Left ventricle myocardium superior (tissue), 1 donor: Measurements from ENCODE around the gene TPCN1. TPM values are rescaled to one million over a fixed set of nuclear protein-coding genes. Genes with fewer than 3 reads are reported as not detected.

Experiments used
- ATAC-seq: fragments of 200-7000 bp; cut with Tn5 transposase; one replicate; pipeline ENCODE4 v1.9.1; 2020; ENCODE audit warnings: mild to moderate bottlenecking, moderate library complexity
- DNase-seq: peaks from one replicate; pipeline ENCODE4 v3.0.0-alpha.2; 2020
- intact Hi-C: fragments of 100-400 bp; cut with micrococcal nuclease; formaldehyde crosslinking; loops from one replicate; pipeline ENCODE4 v1.11.0; 2022
- total RNA-seq: library from RNA; stranded (reverse); fragmentation: NEBNext Ultra II Directional; extraction: Animal tissue kit (Norgen Biotek cat#: 25700); gene quantifications from one replicate; pipeline ENCODE4 v1.2.1, GENCODE V29; 2021
- donor health status: DM: no; HTN: yes; CAD: no; lungs with severe emphysema.

TPCN1 gene
- total RNA-seq, 1 donor from 2014 or later: 145 TPM

DNA sequence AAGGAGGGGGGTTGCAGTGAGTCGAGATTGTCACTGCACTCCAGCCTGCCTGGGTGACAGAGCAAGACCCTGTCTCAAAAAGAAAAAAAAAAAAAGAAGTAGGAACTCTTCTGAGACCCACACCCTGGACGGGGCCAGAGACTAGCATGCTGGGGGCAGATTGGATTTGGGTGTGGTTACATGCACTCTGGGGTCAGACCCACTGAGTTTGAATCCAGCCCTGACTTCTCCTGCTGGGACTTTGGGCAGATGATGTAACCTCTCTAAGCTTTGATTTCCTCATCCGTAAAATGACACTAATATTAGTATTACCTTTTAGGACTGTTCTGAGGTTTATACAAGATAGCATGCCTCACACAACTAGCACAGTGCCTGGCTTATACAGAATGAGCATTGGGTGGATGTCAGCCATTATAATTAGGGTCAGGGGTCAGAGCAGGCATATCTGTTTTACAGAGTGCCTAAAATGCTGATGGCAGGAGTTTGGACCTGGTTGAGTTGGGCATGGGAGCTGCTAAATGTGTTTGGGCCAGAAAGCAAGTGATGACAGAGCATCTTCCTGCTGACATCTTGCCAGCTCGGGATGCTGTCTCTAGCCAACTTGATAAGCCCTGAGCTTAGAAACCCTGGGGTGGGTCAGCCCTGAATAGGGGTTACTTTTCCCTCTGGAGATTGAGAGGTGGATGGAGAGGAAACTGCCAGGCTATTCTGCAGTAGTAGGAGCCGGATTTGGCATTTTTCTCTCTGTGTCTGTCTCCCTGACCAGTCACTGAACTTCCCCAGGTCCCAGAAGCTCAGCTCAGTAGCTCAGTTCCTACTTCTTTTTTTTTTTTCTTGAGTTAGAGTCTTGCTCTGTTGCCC lies 15.5 kb downstream of the TPCN1 start:
- intact Hi-C loops: no loop called here
- peak; percentile 65 for DNase-seq
- peak; percentile 36 for ATAC-seq

DNA sequence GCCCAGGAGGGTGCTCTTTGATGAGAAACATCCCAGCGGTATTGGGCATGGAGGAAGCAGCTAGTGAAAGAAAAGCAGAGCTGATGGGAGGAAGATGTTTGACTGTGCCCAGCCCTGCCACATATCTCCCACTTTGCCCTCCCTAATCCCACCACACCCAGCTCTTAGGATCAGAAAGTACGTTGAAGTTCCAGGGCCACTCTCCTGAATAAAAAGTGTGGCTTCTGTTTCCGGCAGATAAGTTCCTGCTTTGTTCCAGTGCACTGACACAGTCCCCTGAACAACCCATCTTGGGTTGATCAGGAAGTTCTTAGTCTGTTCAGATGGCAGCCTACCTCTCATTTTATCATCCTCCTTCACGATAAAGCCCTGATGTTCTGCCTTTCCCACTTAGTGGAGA lies 16.5 kb downstream of the TPCN1 start:
- no peak for DNase-seq
- no peak for ATAC-seq

DNA sequence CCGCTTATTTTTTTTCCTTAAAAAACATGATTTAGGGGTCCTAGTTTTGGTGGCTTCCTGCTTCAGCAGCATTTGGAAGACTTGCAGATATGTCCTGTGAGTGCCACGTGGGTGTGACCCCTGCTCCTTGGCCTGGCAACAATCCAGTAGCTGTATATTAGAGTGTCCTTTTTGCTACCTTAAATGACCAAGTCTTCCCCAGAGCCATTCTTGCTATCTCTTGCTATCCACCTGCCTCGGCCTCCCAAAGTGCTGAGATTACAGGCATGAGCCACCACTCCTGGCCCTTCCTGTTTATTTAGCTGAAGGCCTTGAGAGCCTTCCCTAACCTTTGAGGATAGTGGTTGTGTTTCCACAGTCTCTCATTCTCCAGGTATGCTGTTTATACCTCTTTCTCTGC lies 17.0 kb downstream of the TPCN1 start:
- intact Hi-C loops: no loop called here
- no peak for DNase-seq
- ATAC-seq: no peak

More for the DNA sequence above, 16.5 kb downstream of the TPCN1 start:
- intact Hi-C loops: no loop called here

GRCh38 chr12:113239288-113239771 lies 18.1 kb downstream of the TPCN1 start:
- no peak for DNase-seq
- peak; percentile 12 for ATAC-seq
- intact Hi-C loops: no loop called here

- DNase-seq (peak; percentile 79), ATAC-seq (peak; percentile 33)
- intact Hi-C loops: no loop called here
Measured at GRCh38 chr12:113239811-113240331, 18.6 kb downstream of the TPCN1 start.

DNA sequence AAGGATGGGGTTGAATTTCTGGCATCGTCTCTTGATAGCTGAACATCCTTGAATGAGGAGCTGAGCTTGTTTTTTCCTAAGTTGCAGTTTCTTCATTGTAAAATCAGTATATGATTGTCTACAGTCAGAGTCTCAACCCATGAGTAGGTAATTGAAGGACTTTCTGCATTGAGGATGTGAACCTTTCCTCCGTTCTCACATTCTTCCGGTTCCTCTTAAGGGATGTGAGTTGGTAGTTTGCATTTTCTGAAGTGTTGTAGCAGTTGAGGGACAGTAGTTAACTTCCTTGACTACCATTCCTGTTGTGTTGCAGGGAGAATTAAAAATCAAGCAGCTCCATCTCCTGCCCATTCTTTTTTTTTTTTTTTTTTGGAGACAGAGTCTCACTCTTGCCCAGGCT lies 19.1 kb downstream of the TPCN1 start:
- intact Hi-C loops: no loop called here
- ATAC-seq: no peak
- no peak for DNase-seq

DNA sequence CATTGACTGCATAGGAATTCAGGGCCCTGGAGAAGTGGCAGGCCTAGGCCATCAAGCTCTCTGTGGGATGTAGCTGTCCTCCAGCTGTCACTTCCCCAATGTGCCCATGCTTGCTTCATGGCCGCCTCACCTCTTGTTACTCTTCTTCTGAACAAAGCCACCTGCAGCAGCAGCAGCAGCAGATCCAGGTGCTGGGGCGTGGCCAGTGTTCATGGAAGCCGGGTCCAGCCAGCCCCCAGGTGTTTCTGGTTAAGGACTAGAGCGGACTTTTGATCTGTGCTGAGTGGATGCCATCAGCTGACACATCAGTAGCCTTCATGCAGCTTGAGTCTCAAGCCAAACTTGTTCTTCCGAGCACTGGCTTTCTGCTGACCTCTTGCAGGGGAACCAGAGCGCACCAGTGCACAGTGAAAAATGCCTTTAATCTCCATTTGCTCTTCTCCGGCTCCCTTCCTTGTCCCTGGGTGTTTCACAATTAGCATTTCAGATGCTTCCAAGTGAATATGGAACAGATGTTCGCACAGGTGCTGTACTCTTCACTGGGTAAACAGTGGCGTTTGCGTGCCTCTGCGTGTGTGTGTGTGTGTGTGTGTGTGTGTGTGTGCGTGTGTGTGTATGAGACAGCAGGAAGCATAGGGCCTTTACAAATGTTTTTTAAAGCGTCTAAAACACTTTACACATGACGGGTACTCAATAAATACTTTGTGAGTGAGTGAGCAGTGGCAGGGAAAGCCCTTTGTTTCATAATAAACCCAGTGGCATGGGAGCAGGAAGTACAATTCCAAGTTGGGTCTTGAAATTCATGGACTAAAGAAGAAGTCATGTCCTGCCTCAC lies 20.1 kb downstream of the TPCN1 start:
- DNase-seq (no peak), ATAC-seq (no peak)
- intact Hi-C loops: no loop called here

- intact Hi-C loops: no loop called here
- ATAC-seq (no peak), DNase-seq (no peak)
Measured at GRCh38 chr12:113242026-113242418, 20.8 kb downstream of the TPCN1 start.

GRCh38 chr12:113242560-113242959 lies 21.3 kb downstream of the TPCN1 start:
- intact Hi-C loops: no loop called here
- ATAC-seq: no peak
- DNase-seq: no peak

DNA sequence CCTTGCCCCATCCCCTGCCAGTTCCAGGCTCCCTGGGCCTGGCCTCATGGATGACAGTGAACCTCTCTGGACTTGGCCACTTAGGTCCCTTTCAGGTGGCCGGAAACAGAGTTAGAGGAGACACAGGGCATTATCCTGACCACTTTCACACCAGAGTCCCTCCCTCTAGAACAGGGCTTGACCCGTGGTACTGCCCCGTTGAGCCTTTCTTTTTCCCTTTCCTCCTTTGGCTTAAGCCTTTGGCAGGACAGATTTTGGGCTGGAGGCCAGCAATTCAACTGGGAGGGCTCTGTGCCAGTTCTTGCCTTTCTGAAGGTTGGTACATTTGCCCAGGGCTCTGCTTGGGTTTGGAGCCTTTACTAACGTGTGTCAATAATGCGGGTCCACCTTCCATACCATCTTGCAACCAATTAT lies 22.8 kb downstream of the TPCN1 start:
- peak; percentile 39 for ATAC-seq
- peak; percentile 76 for DNase-seq
- intact Hi-C loops: no loop called here

DNA sequence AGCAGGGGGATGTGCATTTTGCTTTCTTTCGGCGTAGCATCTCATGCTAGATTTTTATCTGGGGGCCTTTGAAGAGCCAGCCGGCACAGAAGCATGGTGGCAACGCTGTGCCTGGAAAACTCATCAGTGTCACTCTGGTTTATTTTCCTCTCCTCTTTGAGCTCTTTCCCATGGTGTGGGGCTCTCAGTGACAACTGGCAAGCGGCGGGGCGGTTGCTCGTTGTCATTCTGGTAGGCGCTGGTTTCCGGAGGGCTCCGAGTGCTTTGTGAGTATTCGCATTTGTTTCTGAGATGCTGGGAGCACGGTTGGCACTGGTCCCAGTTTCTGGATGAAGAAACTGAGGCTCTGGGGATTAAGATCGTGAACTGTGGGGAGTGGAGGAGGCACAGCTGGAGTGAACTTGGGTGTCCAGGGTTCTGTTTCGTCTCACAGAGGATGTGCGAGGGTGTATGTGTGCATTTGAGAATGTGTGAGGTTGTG lies 23.3 kb downstream of the TPCN1 start:
- intact Hi-C loops: no loop called here
- DNase-seq (peak; percentile 76), ATAC-seq (peak; percentile 25)

DNA sequence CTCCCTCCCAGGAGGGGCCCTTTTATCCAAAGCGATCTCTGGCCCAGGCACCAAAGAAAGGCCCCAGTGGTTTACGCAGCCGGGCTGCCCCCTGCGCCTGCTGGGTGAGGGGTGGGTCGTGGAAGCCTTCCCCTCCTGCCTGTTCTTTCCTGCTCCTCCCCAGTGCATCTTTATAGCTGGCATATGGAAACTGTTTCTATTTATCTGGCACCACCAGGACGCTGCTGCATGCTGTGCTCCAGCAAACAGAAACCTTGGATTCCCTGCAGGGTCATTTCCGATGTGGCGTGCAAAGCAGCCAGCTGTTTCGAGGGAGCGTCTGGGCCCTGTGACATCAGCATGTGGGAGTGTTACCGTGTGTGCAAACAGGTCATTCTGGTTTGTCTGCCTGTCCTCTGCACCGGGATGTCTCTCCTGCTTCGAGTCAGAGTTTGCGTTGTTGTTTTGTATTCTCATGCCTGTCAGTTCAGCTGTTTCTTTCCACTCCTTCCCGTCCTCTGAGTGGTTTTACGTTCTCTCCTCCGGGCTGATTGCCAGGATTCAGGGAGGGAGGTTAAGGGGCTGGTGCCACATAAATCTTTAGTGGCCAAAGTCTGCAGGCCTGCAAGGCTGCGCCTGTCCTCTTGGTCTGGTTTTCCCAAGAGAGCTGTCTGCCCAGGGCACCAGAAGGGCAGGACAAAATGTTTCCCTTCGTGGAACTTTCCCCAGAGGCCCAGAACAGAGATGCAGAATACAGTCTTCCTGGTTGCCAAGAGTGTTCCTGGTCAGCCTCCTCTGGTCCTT lies 24.6 kb downstream of the TPCN1 start:
- peak; percentile 75 for DNase-seq
- intact Hi-C loops: no loop called here
- ATAC-seq: peak; percentile 58

DNA sequence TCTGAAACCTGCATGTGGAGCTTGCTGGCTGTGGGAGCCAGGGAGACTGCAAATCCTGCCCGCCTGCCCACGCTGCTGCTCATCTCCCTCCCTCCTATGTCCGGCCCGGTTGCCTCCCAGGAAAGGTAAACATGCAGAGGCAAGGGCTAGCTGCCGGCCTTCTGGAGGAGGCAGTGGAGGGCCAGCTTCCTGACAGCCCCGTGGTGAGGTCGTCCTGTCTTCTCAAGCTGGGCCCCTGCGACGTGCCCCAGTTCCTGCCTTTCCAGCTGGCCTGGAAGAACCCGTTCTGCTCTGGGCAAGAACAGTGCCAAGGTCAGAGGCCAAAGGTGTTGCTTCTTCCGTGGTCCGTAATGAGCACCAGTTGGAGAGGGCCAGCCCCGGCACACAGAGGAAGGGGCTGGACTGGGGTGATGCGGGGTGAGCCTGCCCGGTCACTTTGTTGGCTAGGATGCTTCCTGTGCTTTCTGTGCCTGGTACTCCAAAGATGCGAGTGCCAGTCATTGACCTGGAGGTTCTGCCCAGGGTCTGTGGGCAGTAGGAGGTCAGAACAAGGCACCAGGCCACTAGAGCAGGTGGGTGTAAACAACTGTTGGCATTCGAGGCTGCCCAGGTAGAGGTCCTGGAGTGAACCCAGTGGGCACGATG lies 25.3 kb downstream of the TPCN1 start:
- peak; percentile 57 for DNase-seq
- intact Hi-C loops: no loop called here
- no peak for ATAC-seq

GRCh38 chr12:113247123-113248050 lies 26.1 kb downstream of the TPCN1 start:
- DNase-seq: no peak

DNA sequence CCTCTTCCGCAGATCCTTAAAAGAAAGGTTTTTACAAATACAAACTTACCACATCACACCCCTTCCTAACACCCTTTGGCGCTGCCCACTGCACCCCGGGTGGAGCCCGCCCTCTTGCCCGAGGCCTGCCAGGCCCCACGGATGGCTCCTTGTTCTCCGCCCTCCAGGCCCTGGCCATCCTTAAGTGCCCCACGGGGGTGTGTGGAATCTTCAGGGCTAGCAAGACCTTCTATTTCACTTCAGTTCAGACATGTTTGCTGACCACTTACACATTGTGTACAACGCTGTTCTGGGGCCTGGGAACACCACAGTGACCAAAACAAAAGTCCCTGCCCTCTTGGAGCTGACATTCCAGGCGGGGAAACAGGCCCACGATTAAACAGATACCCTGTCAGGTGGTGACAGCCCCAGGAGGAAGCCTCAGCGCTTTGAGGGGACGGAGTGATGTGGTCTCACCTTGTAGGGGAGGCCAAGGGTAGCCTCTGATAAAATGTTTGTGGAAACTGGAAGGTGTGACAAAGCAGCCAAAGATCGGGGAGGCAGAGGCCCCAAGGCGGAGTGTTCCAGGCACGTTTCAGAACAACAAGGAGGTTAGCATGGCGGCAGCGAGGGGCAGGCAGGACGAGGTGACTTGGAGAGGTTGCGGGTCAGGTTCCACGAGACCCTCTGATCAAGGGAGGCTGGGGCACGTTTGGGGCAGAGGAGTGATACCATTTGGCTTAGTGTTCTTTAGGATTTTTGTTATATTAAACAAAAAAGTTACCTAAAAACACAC lies 27.0 kb downstream of the TPCN1 start:
- ATAC-seq: no peak
- DNase-seq: no peak
- intact Hi-C loops: no loop called here

More at GRCh38 chr12:113247123-113248050, 26.1 kb downstream of the TPCN1 start:
- intact Hi-C loops: no loop called here
- ATAC-seq: no peak

GRCh38 chr12:113248842-113249435 lies 27.7 kb downstream of the TPCN1 start:
- intact Hi-C loops: no loop called here
- ATAC-seq (no peak), DNase-seq (no peak)
